Measurements from ENCODE around the gene MAP4K2.

- no peak for TF ChIP-seq EZH2 (IDR thresholded peaks at IDR 0.05; ENCODE audit: borderline replicate concordance, low read depth, low read length, severe bottlenecking)
- no peak for TF ChIP-seq CTCF (IDR thresholded peaks at IDR 0.05; ENCODE audit: borderline replicate concordance, extremely low read depth, low read length, poor library complexity, severe bottlenecking)
These were observed 24.4 kb upstream of the MAP4K2 start for GRCh38 chr11:64827451-64827839.
